HG03097 (cell line): ENCODE measurements around the gene ETFA.

Source experiments
- ATAC-seq: cut with Tn5 transposase; IDR thresholded peaks from one replicate; pipeline ENCODE4 v1.9.1; 2021; ENCODE audit not compliant: unreplicated experiment, low FRiP score

The ETFA gene

DNA sequence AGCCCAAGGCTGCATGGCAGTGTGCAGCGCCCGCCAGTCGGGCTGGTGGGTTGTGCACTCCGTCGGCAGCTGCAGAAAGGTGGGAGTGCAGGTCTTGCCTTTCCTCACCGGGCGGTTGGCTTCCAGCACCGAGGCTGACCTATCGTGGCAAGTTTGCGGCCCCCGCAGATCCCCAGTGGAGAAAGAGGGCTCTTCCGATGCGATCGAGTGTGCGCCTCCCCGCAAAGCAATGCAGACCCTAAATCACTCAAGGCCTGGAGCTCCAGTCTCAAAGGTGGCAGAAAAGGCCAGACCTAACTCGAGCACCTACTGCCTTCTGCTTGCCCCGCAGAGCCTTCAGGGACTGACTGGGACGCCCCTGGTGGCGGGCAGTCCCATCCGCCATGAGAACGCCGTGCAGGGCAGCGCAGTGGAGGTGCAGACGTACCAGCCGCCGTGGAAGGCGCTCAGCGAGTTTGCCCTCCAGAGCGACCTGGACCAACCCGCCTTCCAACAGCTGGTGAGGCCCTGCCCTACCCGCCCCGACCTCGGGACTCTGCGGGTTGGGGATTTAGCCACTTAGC is 29.6 kb upstream of the ETFA start:
- no peak for ATAC-seq

DNA sequence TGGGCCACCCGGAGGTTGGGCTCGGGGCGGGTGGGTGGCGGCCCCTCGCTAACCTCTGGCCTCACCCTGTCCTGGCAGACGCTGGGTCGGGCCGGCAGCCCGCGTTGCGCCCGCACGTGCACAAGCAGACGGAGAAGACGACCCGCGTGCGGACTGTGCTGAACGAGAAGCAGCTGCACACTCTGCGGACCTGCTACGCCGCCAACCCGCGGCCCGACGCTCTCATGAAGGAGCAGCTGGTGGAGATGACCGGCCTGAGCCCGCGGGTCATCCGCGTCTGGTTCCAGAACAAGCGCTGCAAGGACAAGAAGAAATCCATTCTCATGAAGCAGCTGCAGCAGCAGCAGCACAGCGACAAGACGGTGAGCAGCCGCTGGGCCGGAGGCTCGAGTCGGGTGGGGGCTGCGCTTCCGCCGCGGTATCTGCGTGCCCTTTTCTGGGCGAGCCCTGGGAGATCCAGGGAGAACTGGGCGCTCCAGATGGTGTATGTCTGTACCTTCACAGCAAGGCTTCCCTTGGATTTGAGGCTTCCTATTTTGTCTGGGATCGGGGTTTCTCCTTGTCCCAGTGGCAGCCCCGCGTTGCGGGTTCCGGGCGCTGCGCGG is 29.0 kb upstream of the ETFA start:
- no peak for ATAC-seq

GRCh38 chr15:76339305-76340197 is 28.3 kb upstream of the ETFA start:
- no peak for ATAC-seq

DNA sequence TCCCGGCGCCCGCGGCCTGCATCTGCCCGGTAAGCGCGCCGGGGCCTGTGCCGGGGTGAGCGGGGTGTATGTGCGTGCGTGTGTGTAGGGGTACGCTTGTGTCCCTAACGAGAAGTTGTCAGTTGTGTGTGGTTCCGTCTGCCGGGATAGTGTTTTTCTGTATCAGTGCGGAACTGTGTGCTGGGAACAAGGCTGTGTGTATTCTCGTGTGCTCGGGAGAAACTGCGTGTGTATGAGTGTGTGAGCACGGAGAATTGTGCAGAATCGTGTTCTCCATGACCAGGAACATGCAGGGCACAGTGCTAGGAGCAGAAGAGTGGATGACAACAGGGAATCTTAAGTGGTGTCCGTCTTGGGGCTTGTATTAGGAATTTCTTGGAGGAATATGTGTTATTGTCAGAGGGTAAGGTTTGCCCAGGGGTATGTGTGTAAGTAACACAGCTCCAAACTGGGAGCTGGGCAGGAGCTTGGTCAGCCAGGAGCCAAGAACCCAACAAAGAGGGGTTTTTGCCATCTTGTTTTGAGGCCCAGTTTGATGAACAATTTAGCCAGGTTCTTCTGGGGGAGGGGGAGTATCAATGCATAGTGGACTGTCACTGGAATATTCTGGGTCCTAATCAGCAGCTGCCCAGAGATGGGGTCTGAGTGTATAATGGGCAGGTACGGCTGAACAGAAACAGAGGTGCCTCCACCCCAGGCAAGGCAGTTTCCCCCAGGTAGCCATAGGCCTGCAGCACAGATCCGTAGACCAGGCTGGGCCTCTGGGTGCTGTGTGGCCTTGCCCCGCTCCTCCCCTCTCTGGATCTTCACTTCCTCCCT is 27.4 kb upstream of the ETFA start:
- ATAC-seq, result no peak

DNA sequence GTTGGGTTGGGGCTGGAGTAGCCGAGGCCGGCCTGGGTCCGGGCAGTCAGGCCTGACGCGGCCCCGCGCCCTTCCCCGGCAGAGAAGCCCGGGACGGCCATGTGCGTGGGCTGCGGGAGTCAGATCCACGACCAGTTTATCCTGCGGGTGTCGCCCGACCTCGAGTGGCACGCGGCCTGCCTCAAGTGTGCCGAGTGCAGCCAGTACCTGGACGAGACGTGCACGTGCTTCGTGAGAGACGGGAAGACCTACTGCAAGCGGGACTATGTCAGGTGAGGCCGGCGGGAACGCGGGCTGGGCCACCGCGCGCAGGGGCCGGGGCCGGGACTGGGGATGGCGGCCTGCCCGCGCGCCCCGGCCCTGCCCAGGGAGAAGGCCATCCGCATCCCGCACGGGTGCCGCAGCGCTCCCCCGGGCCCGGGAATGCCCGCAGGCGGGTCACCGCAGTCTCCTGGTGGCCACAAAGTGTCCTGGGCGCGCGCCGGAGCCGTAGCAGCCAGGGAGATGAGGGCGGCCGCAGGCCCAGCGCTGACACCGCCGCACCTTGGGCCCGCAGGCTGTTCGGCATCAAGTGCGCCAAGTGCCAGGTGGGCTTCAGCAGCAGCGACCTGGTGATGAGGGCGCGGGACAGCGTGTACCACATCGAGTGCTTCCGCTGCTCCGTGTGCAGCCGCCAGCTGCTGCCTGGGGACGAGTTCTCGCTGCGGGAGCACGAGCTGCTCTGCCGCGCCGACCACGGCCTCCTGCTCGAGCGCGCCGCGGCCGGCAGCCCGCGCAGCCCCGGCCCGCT is 26.6 kb upstream of the ETFA start:
- no peak for ATAC-seq

GRCh38 chr15:76337059-76337695 is 25.9 kb upstream of the ETFA start:
- no peak for ATAC-seq

DNA sequence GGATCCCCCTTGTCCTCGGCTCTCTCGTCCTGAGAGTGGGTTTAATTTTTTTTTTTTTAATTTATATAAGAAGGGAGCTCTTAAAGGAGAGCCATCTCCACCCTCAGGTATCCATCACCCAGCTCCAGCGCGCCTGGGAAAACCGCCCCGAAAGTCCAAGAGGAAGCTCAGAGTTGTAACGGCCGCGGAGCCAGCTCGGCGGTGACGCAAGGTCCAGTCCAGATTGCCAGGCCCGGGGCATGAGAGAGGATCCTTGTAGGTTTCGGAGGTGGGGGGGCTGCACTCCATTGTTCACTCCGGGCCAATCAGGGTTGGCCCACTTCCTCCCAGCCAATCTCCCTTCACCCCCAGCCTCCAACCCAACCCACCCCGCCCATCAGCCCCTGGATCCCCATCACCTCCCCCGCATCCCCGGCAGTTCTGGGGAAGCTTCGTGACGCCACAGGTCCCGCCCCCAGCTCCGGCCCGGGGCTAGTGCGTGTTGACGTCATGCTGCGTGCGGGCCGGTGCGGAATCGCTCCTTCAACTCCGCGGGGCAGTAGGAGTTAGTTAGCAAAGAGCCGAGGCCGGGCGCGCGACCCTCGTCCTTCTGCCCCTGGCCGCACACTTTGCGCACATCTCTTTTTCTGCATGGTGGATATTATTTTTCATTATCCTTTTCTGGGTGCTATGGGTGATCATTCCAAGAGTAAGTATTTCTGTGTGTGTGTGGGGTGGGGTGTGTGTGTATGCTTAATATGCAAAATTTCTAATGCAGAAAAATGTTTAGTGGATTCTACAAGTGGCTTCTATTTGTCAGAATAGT is 25.2 kb upstream of the ETFA start, which contains the start of gene ISL2:
Gene ISL2, plus strand, starts transcription at position 520 of the 805 bp plus-strand sequence. Its CDS starts 111 bp downstream, at position 631.
- no peak for ATAC-seq

DNA sequence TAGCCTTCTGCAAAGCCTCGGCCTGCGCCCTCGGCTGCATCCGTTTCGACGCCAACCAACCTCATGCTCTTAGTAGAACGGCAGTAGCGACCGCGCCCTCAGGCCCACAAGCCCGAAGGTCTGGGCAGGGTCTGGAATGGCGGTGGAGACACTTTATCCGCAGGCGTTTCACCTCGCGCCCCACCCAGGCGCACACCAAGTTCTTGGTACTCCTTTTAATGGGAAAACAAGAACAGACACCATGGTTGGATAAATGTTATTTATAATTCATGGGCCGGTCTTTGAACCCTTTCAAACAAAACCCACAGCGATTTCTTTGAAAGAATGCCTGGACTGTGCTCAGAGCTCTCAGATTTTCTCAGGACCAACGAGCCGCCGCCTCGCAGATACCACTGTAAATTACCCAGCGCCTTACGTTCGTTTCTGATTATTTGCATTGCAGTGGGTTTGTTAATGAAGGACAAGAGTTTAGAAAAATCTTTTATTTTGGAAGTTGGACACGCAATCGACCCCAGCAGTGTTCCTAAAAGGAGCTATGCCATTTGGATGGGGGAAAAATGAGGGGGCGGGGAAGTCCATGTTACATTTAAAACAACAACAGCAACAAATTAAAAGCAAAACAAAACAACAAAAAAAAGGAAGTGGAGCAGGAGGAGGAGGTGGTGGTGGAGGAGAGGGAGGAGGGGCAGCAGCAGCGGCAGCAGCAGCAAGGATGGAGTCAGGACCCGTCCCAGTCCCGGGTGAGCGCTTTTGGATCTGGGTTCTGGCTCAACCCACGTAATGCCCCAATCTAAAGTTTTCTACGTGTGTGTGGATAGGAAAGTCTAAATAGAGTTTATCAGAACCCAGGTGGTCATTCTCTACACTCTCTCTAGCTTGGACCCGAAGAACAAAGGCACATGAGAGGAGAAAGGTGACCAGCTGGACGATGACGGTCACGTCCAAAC is 24.3 kb upstream of the ETFA start:
- no peak for ATAC-seq

GRCh38 chr15:76334438-76335306 is 23.4 kb upstream of the ETFA start:
- no peak for ATAC-seq

- ATAC-seq, result no peak
These were observed 22.6 kb upstream of the ETFA start for GRCh38 chr15:76333720-76334437.

DNA sequence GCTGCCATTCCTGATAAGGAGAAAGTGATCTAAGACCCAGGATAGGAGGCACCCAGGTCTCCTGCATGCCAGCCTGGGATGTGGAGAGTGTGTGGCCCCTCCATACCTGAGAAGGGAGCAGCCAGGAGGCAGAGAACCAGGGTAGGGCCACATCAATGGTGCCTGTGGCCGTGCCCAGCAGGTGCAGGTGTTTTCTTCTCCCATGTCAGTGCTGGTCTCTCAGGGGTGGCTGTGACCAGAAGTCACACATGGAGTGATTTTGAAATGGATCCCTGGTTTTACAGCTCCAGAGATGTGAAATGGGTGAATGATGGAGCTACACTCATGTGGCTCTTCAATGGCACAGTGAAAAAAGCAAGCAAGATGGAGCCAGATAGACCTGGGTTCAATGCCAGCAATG is 22.0 kb upstream of the ETFA start:
- ATAC-seq, result no peak

DNA sequence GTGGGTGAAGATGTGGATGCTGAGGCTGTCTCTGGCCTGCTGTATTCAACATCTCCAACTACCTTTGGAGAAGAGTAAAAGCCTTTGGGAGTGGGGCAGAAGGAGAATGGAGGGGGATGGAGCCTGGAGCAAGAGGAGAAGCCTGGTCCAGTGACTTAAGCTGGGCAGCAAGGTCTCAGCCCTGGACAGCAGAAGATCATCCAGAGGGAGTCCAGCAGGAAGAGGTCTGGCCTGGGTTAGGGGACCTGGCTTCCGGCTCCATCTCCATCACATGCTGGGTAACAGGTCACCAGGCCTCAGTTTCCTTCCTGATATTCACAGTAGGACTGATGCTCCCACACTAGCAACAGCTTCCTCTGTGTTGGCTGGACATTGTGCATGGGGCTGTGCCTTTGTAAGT is 21.5 kb upstream of the ETFA start:
- no peak for ATAC-seq

DNA sequence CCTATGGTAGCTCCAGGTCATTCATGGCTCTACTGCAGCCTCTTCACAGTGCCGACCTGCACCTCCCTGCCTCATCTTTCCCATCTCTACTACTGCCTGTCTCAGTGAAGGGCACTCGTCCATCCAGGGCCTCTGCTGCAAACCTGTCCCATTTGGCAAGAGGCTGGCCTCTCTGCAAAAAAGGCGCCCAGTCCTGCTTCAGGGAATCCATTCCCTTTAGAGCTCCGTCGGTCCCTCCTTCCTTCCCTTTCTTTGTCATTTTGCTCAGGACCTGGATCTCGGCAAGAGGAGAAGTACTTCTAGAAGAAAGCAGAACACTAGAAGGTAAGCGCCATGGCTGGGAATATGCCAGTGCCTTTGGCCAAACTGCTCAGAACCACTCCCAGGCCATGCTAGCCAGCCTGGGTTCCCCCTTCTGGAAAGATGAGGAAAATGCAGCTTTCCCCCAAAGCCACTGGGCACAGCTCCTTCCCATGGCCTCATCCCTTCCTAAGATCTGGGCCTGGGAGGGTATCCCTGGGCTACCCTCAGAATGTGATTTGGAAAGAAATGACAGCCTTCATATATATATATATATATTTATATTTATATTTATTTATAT is 18.9 kb upstream of the ETFA start:
- ATAC-seq, result no peak

GRCh38 chr15:76328958-76329357 is 17.7 kb upstream of the ETFA start:
- no peak for ATAC-seq

DNA sequence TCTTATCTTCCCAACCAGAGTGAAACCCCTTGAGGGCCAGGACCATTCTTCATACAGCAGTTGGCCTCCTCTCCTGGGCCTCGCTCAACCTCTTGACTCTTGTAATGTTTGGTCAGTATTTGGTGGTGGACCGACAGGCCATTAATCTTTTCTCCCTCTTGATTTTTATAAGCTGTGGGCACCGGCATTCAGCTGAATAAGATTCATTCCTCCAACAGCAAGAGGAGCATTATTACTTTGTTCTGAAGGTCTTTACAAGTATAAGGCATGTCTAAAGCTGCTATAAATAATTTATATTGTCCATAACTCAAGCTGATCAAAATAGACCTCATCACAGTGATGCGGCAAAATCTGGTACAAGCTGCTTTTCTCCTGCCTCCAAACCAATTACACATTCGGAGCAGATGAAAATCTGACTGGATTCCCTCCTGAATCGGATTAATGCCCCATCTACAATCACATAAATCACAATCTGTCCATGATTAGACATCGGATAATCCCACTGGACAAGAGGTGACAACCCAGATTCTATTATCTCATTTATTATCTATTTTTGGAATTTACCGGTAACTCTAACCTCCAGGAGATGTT is 16.9 kb upstream of the ETFA start:
- ATAC-seq, result no peak
